ENCODE measurements around the gene LRIG2. TPM values are rescaled to one million over a fixed set of nuclear protein-coding genes. Genes with fewer than 3 reads are reported as not detected.

LRIG2 gene
- total and polyA plus RNA-seq, 4 donors = 1.3 to 11.9 (median 6.0) TPM

DNA sequence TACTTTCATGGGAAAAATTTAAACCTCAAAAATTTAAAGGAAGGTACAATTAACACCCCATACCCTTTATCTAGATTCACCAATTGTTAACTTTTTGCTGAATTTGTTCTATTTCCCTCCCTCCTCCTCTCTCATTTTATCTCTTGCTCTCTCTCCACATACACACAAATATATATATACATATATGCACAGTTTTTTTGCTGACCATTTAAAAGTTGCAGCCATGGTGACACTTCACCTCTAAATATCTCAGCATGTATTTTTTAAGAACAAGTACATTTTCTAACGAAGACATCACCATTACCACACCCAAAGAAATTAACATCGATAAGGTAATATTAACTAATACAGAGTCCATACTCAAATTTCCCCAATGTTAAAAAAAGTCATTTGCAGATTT, 33.9 kb downstream of the LRIG2 start:
- Histone ChIP-seq H3K4me3 (ENCODE audit: low read depth in 1 of 3, low read length in 3 of 3) (no peak overlapping the region), H3K9ac (ENCODE audit: low read depth in 1 of 2, low read length in 2 of 2) (no peak overlapping the region), H3K36me3 (ENCODE audit: control insufficient read depth in 4 of 4, insufficient read depth in 3 of 4, low read depth in 1 of 4, low read length in 3 of 4) (peaks cover 4 to 67% (median 51%) of the 10 kb centered on the region in 4 donors), H3K4me1 (ENCODE audit: control insufficient read depth in 4 of 4, insufficient read depth in 4 of 4, low read length in 3 of 4) (no peaks in the 10 kb centered on the region), H3K9me3 (ENCODE audit: control insufficient read depth in 4 of 4, low read length in 3 of 4) (no peaks in the 10 kb centered on the region), H3K27ac (ENCODE audit: low read depth in 1 of 2, low read length in 2 of 2) (no peak overlapping the region), H3K27me3 (ENCODE audit: control insufficient read depth in 4 of 4, insufficient read depth in 4 of 4, low read length in 3 of 4) (no peaks in the 10 kb centered on the region)
- DNase-seq (ENCODE audit: low spot score) = no peak
- 94% methylated on average over 2 of the region's 2 CpGs for WGBS
- TF ChIP-seq SP1 (IDR thresholded peaks at IDR 0.05) (no peak), FOXA2 (IDR thresholded peaks at IDR 0.05) (no peak), EGR1 (IDR thresholded peaks at IDR 0.05; ENCODE audit: low read depth in 2 of 2) (no peak), JUND (IDR thresholded peaks at IDR 0.05) (no peak), NR2F2 (IDR thresholded peaks at IDR 0.05) (no peak), RAD21 (IDR thresholded peaks at IDR 0.05) (no peak), HNF4G (IDR thresholded peaks at IDR 0.05) (no peak), FOXA1 (IDR thresholded peaks at IDR 0.05) (no peak), TAF1 (conservative IDR thresholded peaks at IDR 0.05) (no peak), YY1 (IDR thresholded peaks at IDR 0.05) (no peak), RXRA (IDR thresholded peaks at IDR 0.05) (no peak)
- TF ChIP-seq, protein P1, sequence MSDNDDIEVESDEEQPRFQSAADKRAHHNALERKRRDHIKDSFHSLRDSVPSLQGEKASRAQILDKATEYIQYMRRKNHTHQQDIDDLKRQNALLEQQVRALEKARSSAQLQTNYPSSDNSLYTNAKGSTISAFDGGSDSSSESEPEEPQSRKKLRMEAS (IDR thresholded peaks at IDR 0.05) = no peak
- TF ChIP-seq, protein P2, sequence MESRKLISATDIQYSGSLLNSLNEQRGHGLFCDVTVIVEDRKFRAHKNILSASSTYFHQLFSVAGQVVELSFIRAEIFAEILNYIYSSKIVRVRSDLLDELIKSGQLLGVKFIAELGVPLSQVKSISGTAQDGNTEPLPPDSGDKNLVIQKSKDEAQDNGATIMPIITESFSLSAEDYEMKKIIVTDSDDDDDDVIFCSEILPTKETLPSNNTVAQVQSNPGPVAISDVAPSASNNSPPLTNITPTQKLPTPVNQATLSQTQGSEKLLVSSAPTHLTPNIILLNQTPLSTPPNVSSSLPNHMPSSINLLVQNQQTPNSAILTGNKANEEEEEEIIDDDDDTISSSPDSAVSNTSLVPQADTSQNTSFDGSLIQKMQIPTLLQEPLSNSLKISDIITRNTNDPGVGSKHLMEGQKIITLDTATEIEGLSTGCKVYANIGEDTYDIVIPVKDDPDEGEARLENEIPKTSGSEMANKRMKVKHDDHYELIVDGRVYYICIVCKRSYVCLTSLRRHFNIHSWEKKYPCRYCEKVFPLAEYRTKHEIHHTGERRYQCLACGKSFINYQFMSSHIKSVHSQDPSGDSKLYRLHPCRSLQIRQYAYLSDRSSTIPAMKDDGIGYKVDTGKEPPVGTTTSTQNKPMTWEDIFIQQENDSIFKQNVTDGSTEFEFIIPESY (IDR thresholded peaks at IDR 0.05) = no peak

DNA sequence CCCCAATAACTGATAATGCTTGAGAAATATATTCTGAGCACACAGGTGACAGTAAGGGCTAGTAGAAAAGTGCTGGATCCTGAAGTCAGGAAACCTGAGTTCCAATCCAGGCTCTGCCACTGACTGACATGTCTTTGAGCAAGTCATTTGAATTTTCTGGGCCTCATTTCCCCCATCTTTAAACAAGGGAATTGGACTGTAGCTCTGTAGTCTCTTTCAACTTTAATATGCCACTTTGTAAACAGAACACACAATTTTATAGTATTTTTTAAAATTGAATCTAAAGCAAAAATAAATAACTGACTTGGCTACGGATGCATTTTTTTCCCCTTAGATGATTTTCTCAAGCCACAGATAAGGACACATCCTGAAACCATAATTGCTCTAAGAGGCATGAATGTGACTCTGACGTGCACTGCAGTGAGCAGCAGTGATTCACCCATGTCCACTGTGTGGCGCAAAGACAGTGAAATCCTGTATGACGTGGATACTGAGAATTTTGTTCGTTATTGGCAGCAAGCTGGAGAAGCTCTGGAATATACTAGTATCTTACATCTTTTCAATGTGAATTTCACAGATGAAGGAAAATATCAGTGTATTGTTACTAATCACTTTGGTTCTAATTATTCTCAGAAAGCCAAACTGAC, 37.0 kb downstream of the LRIG2 start:
- Histone ChIP-seq H3K9ac (ENCODE audit: low read depth in 1 of 2, low read length in 2 of 2) (no peak overlapping the region), H3K27ac (ENCODE audit: low read depth in 1 of 2, low read length in 2 of 2) (peak overlapping the region; percentile 5 to 45), H3K36me3 (ENCODE audit: control insufficient read depth in 4 of 4, insufficient read depth in 3 of 4, low read depth in 1 of 4, low read length in 3 of 4) (peaks cover 9 to 65% (median 53%) of the 10 kb centered on the region in 4 donors), H3K9me3 (ENCODE audit: control insufficient read depth in 4 of 4, low read length in 3 of 4) (no peaks in the 10 kb centered on the region), H3K4me3 (ENCODE audit: low read depth in 1 of 3, low read length in 3 of 3) (no peak overlapping the region), H3K27me3 (ENCODE audit: control insufficient read depth in 4 of 4, insufficient read depth in 4 of 4, low read length in 3 of 4) (no peaks in the 10 kb centered on the region), H3K4me1 (ENCODE audit: control insufficient read depth in 4 of 4, insufficient read depth in 4 of 4, low read length in 3 of 4) (no peaks in the 10 kb centered on the region)
- DNase-seq (ENCODE audit: low spot score) = no peak
- WGBS = 68% methylated on average over 5 of the region's 5 CpGs
- no peak for TF ChIP-seq RXRA (IDR thresholded peaks at IDR 0.05)
- no peak for TF ChIP-seq YY1 (IDR thresholded peaks at IDR 0.05)
- peak; percentile 29 to 37 for TF ChIP-seq RAD21 (IDR thresholded peaks at IDR 0.05)

DNA sequence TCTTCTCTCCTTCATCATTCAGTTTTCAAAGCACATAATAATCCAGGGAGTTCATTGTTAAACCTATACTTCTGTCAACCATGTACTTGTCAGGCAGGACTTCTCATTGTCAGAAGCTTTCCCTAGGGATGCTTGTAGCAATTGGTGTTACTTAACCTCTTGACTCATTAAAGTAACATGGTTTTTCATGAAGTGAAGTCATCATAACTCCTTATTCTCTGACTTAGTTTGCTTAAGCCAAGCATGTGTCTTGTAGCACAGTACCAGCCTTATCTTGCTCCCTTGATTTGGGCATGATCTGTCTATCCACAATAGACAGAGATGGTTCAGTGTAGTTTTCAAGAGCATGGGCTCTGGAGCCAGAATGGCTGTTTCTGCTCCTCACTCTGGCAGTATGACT, 45.3 kb downstream of the LRIG2 start:
- no peaks in the 10 kb centered on the region for H3K4me1 ChIP-seq (ENCODE audit: control insufficient read depth in 4 of 4, insufficient read depth in 4 of 4, low read length in 3 of 4)
- no peak overlapping the region for H3K27ac ChIP-seq (ENCODE audit: low read depth in 1 of 2, low read length in 2 of 2)
- no peak overlapping the region for H3K9ac ChIP-seq (ENCODE audit: low read depth in 1 of 2, low read length in 2 of 2)
- DNase-seq (ENCODE audit: low spot score) = no peak
- no peaks in the 10 kb centered on the region for H3K27me3 ChIP-seq (ENCODE audit: control insufficient read depth in 4 of 4, insufficient read depth in 4 of 4, low read length in 3 of 4)
- H3K4me3 ChIP-seq (ENCODE audit: low read depth in 1 of 3, low read length in 3 of 3) = no peak overlapping the region
- peaks cover 15 to 63% (median 46%) of the 10 kb centered on the region in 4 donors for H3K36me3 ChIP-seq (ENCODE audit: control insufficient read depth in 4 of 4, insufficient read depth in 3 of 4, low read depth in 1 of 4, low read length in 3 of 4)
- no peaks in the 10 kb centered on the region for H3K9me3 ChIP-seq (ENCODE audit: control insufficient read depth in 4 of 4, low read length in 3 of 4)
- TF ChIP-seq RXRA (IDR thresholded peaks at IDR 0.05) (no peak), GABPA (IDR thresholded peaks at IDR 0.05 in 1 of 2, conservative IDR thresholded peaks at IDR 0.05 in 1 of 2) (no peak), RAD21 (IDR thresholded peaks at IDR 0.05) (no peak), FOXA2 (IDR thresholded peaks at IDR 0.05) (no peak), HNF4A (conservative IDR thresholded peaks at IDR 0.05) (no peak), HNF4G (IDR thresholded peaks at IDR 0.05) (no peak), SP1 (IDR thresholded peaks at IDR 0.05) (no peak), JUND (IDR thresholded peaks at IDR 0.05) (no peak), YY1 (IDR thresholded peaks at IDR 0.05) (no peak), EGR1 (IDR thresholded peaks at IDR 0.05; ENCODE audit: low read depth in 2 of 2) (no peak), TAF1 (conservative IDR thresholded peaks at IDR 0.05) (no peak)
- TF ChIP-seq, protein P3, sequence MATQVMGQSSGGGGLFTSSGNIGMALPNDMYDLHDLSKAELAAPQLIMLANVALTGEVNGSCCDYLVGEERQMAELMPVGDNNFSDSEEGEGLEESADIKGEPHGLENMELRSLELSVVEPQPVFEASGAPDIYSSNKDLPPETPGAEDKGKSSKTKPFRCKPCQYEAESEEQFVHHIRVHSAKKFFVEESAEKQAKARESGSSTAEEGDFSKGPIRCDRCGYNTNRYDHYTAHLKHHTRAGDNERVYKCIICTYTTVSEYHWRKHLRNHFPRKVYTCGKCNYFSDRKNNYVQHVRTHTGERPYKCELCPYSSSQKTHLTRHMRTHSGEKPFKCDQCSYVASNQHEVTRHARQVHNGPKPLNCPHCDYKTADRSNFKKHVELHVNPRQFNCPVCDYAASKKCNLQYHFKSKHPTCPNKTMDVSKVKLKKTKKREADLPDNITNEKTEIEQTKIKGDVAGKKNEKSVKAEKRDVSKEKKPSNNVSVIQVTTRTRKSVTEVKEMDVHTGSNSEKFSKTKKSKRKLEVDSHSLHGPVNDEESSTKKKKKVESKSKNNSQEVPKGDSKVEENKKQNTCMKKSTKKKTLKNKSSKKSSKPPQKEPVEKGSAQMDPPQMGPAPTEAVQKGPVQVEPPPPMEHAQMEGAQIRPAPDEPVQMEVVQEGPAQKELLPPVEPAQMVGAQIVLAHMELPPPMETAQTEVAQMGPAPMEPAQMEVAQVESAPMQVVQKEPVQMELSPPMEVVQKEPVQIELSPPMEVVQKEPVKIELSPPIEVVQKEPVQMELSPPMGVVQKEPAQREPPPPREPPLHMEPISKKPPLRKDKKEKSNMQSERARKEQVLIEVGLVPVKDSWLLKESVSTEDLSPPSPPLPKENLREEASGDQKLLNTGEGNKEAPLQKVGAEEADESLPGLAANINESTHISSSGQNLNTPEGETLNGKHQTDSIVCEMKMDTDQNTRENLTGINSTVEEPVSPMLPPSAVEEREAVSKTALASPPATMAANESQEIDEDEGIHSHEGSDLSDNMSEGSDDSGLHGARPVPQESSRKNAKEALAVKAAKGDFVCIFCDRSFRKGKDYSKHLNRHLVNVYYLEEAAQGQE (IDR thresholded peaks at IDR 0.05) = no peak
- TF ChIP-seq, protein P1 (IDR thresholded peaks at IDR 0.05) = no peak
- TF ChIP-seq, protein P4, sequence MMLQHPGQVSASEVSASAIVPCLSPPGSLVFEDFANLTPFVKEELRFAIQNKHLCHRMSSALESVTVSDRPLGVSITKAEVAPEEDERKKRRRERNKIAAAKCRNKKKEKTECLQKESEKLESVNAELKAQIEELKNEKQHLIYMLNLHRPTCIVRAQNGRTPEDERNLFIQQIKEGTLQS (IDR thresholded peaks at IDR 0.05) = no peak
- TF ChIP-seq, protein P2 (IDR thresholded peaks at IDR 0.05) = no peak
